Chondrocyte (in vitro differentiated cells): ENCODE data around the gene ARHGDIB. TPM values are rescaled to one million over a fixed set of nuclear protein-coding genes. Genes with fewer than 3 reads are reported as not detected.

Source experiments
- DNase-seq: peaks from one replicate; pipeline ENCODE4 v3.0.0; 2021; ENCODE audit warnings: mixed read lengths, low spot score
- H3K27ac Mint-ChIP-seq: one replicate; pipeline ENCODE4 v1.8.0; 2021; ENCODE audit warnings: mild to moderate bottlenecking, moderate library complexity, mixed read lengths; ENCODE audit not compliant: unreplicated experiment
- H3K27me3 Mint-ChIP-seq: 2 replicates; pipeline ENCODE4 v1.8.0; 2021; ENCODE audit warnings: low read depth, mixed read lengths
- H3K36me3 Mint-ChIP-seq: 2 replicates; pipeline ENCODE4 v1.8.0; 2021; ENCODE audit warnings: low read depth, mixed read lengths
- H3K4me1 Mint-ChIP-seq: 2 replicates; pipeline ENCODE4 v1.8.0; 2021; ENCODE audit warnings: low read depth, mild to moderate bottlenecking, mixed read lengths
- H3K4me3 Mint-ChIP-seq: one replicate; pipeline ENCODE4 v1.8.0; 2021; ENCODE audit warnings: mild to moderate bottlenecking, moderate library complexity, mixed read lengths; ENCODE audit not compliant: unreplicated experiment
- H3K9me3 Mint-ChIP-seq: 2 replicates; pipeline ENCODE4 v1.8.0; 2021; ENCODE audit warnings: low read depth, mixed read lengths
- CTCF ChIP-seq: fragments of 200-600 bp; sonication (generic); IDR thresholded peaks from 2 replicates; pipeline ENCODE4 v1.5.0; 2021; ENCODE audit warnings: antibody characterized with exemption, mild to moderate bottlenecking, moderate library complexity
- total RNA-seq: library from RNA; stranded (reverse); gene quantifications from 3 replicates; pipeline ENCODE4 v1.2.1, GENCODE V29; 2021

Gene ARHGDIB
- total RNA-seq, 1 donor from 2014 or later: 5.2 TPM

GRCh38 chr12:15001733-15002382 is 40.5 kb upstream of the ARHGDIB start:
- Mint-ChIP-seq H3K36me3 (no peaks in the 10 kb centered on the region), H3K27ac (peak overlapping the region; percentile 38)

GRCh38 chr12:15000575-15000974 is 39.2 kb upstream of the ARHGDIB start:
- no peaks in the 10 kb centered on the region for H3K36me3 Mint-ChIP-seq
- no peaks in the 10 kb centered on the region for H3K27me3 Mint-ChIP-seq
- H3K4me3 Mint-ChIP-seq: no peak overlapping the region
- TF ChIP-seq CTCF: no peak
- H3K27ac Mint-ChIP-seq: no peak overlapping the region
- DNase-seq: no peak
- no peaks in the 10 kb centered on the region for H3K9me3 Mint-ChIP-seq
- H3K4me1 Mint-ChIP-seq: peaks cover 35% of the 10 kb centered on the region

More at GRCh38 chr12:15001733-15002382, 40.5 kb upstream of the ARHGDIB start:
- Mint-ChIP-seq H3K9me3 (no peaks in the 10 kb centered on the region), H3K27me3 (no peaks in the 10 kb centered on the region), H3K4me3 (no peak overlapping the region), H3K4me1 (peaks cover 33% of the 10 kb centered on the region)
- no peak for DNase-seq
- TF ChIP-seq CTCF: peak; percentile 34

- no peak for TF ChIP-seq CTCF
- no peaks in the 10 kb centered on the region for H3K36me3 Mint-ChIP-seq
- H3K4me1 Mint-ChIP-seq: peaks cover 41% of the 10 kb centered on the region
- DNase-seq: no peak
- H3K27ac Mint-ChIP-seq: no peak overlapping the region
- H3K9me3 Mint-ChIP-seq: no peaks in the 10 kb centered on the region
- H3K4me3 Mint-ChIP-seq: no peak overlapping the region
- H3K27me3 Mint-ChIP-seq: no peaks in the 10 kb centered on the region
Observed at GRCh38 chr12:14999695-15000365, 38.4 kb upstream of the ARHGDIB start.

- Mint-ChIP-seq H3K27ac (peak overlapping the region; percentile 76), H3K36me3 (no peaks in the 10 kb centered on the region), H3K27me3 (no peaks in the 10 kb centered on the region), H3K9me3 (no peaks in the 10 kb centered on the region), H3K4me3 (no peak overlapping the region), H3K4me1 (peaks cover 47% of the 10 kb centered on the region)
- TF ChIP-seq CTCF: no peak
- no peak for DNase-seq
Observed at GRCh38 chr12:14999021-14999694, 37.8 kb upstream of the ARHGDIB start.

- TF ChIP-seq CTCF: no peak
- Mint-ChIP-seq H3K27ac (peak overlapping the region; percentile 68), H3K4me1 (peaks cover 56% of the 10 kb centered on the region), H3K4me3 (no peak overlapping the region), H3K36me3 (no peaks in the 10 kb centered on the region), H3K27me3 (no peaks in the 10 kb centered on the region), H3K9me3 (no peaks in the 10 kb centered on the region)
- no peak for DNase-seq
Observed at GRCh38 chr12:14997998-14998397, 36.6 kb upstream of the ARHGDIB start.
